HCT116 (cell line): ENCODE results near the gene AHSA1. TPM values are rescaled to one million over a fixed set of nuclear protein-coding genes. Genes with fewer than 3 reads are reported as not detected.

ENCODE experiments used
- ATAC-seq: fragments of 200-7000 bp; cut with Tn5 transposase; 2 replicates; pipeline ENCODE4 v1.9.1; 2020; ENCODE audit warnings: mild to moderate bottlenecking, moderate library complexity
- BruUV-seq: library from RNA; stranded (reverse); fragments of 400-500 nt; replicated peaks from 2 replicates; lab custom pipeline; 2021; lab: Mats Ljungman, UMichigan
- CTCF ChIA-PET: fragments of 300-600 bp; sonication (Branson Sonifier 250); formaldehyde crosslinking; loops from one replicate; lab custom pipeline; 2021; ENCODE audit warnings: antibody characterized with exemption; lab: Charles Lee
- POLR2A ChIA-PET: fragments of 300-600, 350-600 bp; sonication (Branson Sonifier 250); formaldehyde crosslinking; loops from one replicate; lab custom pipeline; 2021; ENCODE audit warnings: antibody characterized with exemption; lab: Charles Lee
- RAD21 ChIA-PET, 2 experiments: fragments of 300-600 bp; sonication (Branson Sonifier 250); formaldehyde crosslinking; loops; one replicate each; lab custom pipeline; 2023; ENCODE audit warnings: low total read pairs in 2 of 2; ENCODE audit not compliant: uncharacterized antibody in 2 of 2, unreplicated experiment in 2 of 2, low non-redundant PET in 1 of 2; lab: Charles Lee
- DNase-seq: peaks from one replicate; pipeline ENCODE4 v3.0.0-alpha.2; 2010; ENCODE audit warnings: low read depth, low spot score
- H2AFZ ChIP-seq: fragments of 200-600 bp; shearing (Covaris generic), sonication (generic); 2 replicates; pipeline ENCODE4 v1.6.1; 2017; ENCODE audit warnings: low read depth, mixed run types, mixed read lengths, antibody characterized with exemption, low read length; ENCODE audit not compliant: poor library complexity, severe bottlenecking
- H3K27ac ChIP-seq: 2 replicates; pipeline ENCODE4 v1.5.1; 2012; ENCODE audit warnings: low read depth, low read length
- H3K27me3 ChIP-seq: fragments of 200-600 bp; sonication (generic); 2 replicates; pipeline ENCODE4 v1.6.1; 2016; ENCODE audit warnings: mixed run types, low read length, mixed read lengths; ENCODE audit not compliant: insufficient read depth
- H3K36me3 ChIP-seq, 2 experiments: fragments of 200-500 bp in 1 of 2; fragments of 200-600 bp in 1 of 2; sonication (Bioruptor generic) in 1 of 2; sonication (generic) in 1 of 2; 2 replicates each; pipeline versions ENCODE4 v1.5.1 to v1.6.1; 2014 to 2016; ENCODE audit warnings: low read length in 2 of 2, inconsistent platforms in 1 of 2, mixed read lengths in 1 of 2, mixed run types in 1 of 2; ENCODE audit not compliant: insufficient read depth in 2 of 2, control insufficient read depth in 1 of 2
- H3K4me1 ChIP-seq, 2 experiments: fragments of 200-600 bp in 1 of 2; sonication (generic) in 1 of 2; 2 replicates each; pipeline versions ENCODE4 v1.5.1 to v1.6.1; 2012 to 2017; ENCODE audit warnings: low read length in 2 of 2, inconsistent platforms in 1 of 2, mild to moderate bottlenecking in 1 of 2, mixed read lengths in 1 of 2, mixed run types in 1 of 2, moderate library complexity in 1 of 2; ENCODE audit not compliant: insufficient read depth in 2 of 2, control insufficient read depth in 1 of 2
- H3K4me2 ChIP-seq: fragments of 200-600 bp; sonication (generic); 2 replicates; pipeline ENCODE4 v1.6.1; 2017; ENCODE audit warnings: mixed run types, low read length, mixed read lengths
- H3K4me3 ChIP-seq, 2 experiments: fragments of 200-600 bp in 1 of 2; sonication (generic) in 1 of 2; replicated peaks in 1 of 2; 2 replicates each; pipeline ENCODE4 v1.5.1; 2011 to 2016; ENCODE audit warnings: low read length in 2 of 2, control low read depth in 1 of 2, low read depth in 1 of 2, mild to moderate bottlenecking in 1 of 2, mixed read lengths in 1 of 2, mixed run types in 1 of 2
- H3K79me2 ChIP-seq: fragments of 200-600 bp; sonication (generic); 2 replicates; pipeline ENCODE4 v1.6.1; 2017; ENCODE audit warnings: mild to moderate bottlenecking, mixed run types, low read length, moderate library complexity, mixed read lengths; ENCODE audit not compliant: insufficient read depth
- H3K9ac ChIP-seq: fragments of 200-600 bp; sonication (generic); 2 replicates; pipeline ENCODE4 v1.6.1; 2016; ENCODE audit warnings: low read length, mixed read lengths
- H3K9me2 ChIP-seq: fragments of 200-600 bp; sonication (generic), shearing (Covaris generic); 2 replicates; pipeline ENCODE4 v1.6.1; 2017; ENCODE audit warnings: mixed run types, mild to moderate bottlenecking, moderate library complexity; ENCODE audit not compliant: insufficient read depth
- H3K9me3 ChIP-seq, 2 experiments: fragments of 200-500 bp in 1 of 2; fragments of 200-600 bp in 1 of 2; sonication (Bioruptor generic) in 1 of 2; sonication (generic) in 1 of 2; 2 replicates each; pipeline ENCODE4 v1.6.1; 2014 to 2017; ENCODE audit warnings: low read length in 2 of 2, mixed read lengths in 2 of 2, inconsistent platforms in 1 of 2, low read depth in 1 of 2, mild to moderate bottlenecking in 1 of 2, mixed run types in 1 of 2, moderate library complexity in 1 of 2; ENCODE audit not compliant: control insufficient read depth in 1 of 2, insufficient read depth in 1 of 2
- H4K20me1 ChIP-seq: fragments of 200-600 bp; sonication (generic), shearing (Covaris generic); 2 replicates; pipeline ENCODE4 v1.6.1; 2017; ENCODE audit warnings: mixed run types, mild to moderate bottlenecking, moderate library complexity; ENCODE audit not compliant: insufficient read depth
- CBX3 ChIP-seq: IDR thresholded peaks from 2 replicates; pipeline ENCODE4 v1.6.1; 2012; ENCODE audit warnings: low read depth
- CEBPB ChIP-seq: IDR thresholded peaks from 2 replicates; pipeline ENCODE4 v1.6.1; 2012; ENCODE audit warnings: low read depth
- EGR1 ChIP-seq: IDR thresholded peaks from 2 replicates; pipeline ENCODE4 v1.6.1; 2012; ENCODE audit warnings: low read depth
- ELF1 ChIP-seq: IDR thresholded peaks from 2 replicates; pipeline ENCODE4 v1.6.1; 2012; ENCODE audit warnings: low read depth, borderline replicate concordance
- EZH2 ChIP-seq: fragments of 200-600 bp; sonication (generic); IDR thresholded peaks from 2 replicates; pipeline ENCODE4 v1.6.1; 2017; ENCODE audit warnings: antibody characterized with exemption, mixed run types
- EZH2phosphoT487 ChIP-seq: fragments of 200-600 bp; IDR thresholded peaks from 2 replicates; pipeline ENCODE4 v1.6.1; 2018; ENCODE audit warnings: antibody characterized with exemption, borderline replicate concordance
- FOSL1 ChIP-seq: IDR thresholded peaks from 2 replicates; pipeline ENCODE4 v1.6.1; 2012; ENCODE audit warnings: low read depth
- JUND ChIP-seq: IDR thresholded peaks from 2 replicates; pipeline ENCODE4 v1.6.1; 2012
- POLR2AphosphoS5 ChIP-seq: IDR thresholded peaks from 2 replicates; pipeline ENCODE4 v1.6.1; 2011; ENCODE audit warnings: mild to moderate bottlenecking, low read depth, low read length, moderate library complexity
- RAD21 ChIP-seq: IDR thresholded peaks from 2 replicates; pipeline ENCODE4 v1.6.1; 2012; ENCODE audit warnings: low read depth, mild to moderate bottlenecking
- SIN3A ChIP-seq: IDR thresholded peaks from 2 replicates; pipeline ENCODE4 v1.6.1; 2012; ENCODE audit warnings: low read depth
- SP1 ChIP-seq: IDR thresholded peaks from 2 replicates; pipeline ENCODE4 v1.6.1; 2012; ENCODE audit warnings: low read depth
- SRF ChIP-seq: IDR thresholded peaks from 2 replicates; pipeline ENCODE4 v1.6.1; 2012; ENCODE audit warnings: low read depth
- TCF7L2 ChIP-seq: IDR thresholded peaks from 2 replicates; pipeline ENCODE4 v1.7.0; 2011; ENCODE audit warnings: borderline replicate concordance, inconsistent platforms; ENCODE audit not compliant: insufficient read depth, insufficient read length; ENCODE audit errors: extremely low read depth
- YY1 ChIP-seq: IDR thresholded peaks from 2 replicates; pipeline ENCODE4 v1.6.1; 2011; ENCODE audit warnings: low read length, low read depth, moderate library complexity, mild to moderate bottlenecking; ENCODE audit not compliant: insufficient replicate concordance; ENCODE audit errors: extremely low read depth
- ZFX ChIP-seq: fragments of 450-650 bp; IDR thresholded peaks from 2 replicates; pipeline ENCODE4 v1.6.1; 2017
- ZNF274 ChIP-seq: fragments of 200-500 bp; sonication (Bioruptor generic); IDR thresholded peaks from 2 replicates; pipeline ENCODE4 v1.6.1; 2014; ENCODE audit warnings: mild to moderate bottlenecking, low read depth, low read length, inconsistent platforms
- intact Hi-C: fragments of 100-400 bp; cut with micrococcal nuclease; formaldehyde crosslinking; loops from 2 replicates; pipeline ENCODE4 v1.10.0; 2022
- total RNA-seq: library from RNA; stranded (reverse); gene quantifications from one replicate; pipeline ENCODE4 v1.2.1, GENCODE V29; 2021; ENCODE audit not compliant: unreplicated experiment
- TF ChIP-seq, protein P1 (sequence below): IDR thresholded peaks from 2 replicates; pipeline ENCODE4 v1.6.1; 2012
- TF ChIP-seq, protein P2 (sequence below): IDR thresholded peaks from 2 replicates; pipeline ENCODE4 v1.6.1; 2012
- TF ChIP-seq, protein P3 (sequence below): IDR thresholded peaks from 2 replicates; pipeline ENCODE4 v1.6.1; 2011; ENCODE audit warnings: mild to moderate bottlenecking, low read length, moderate library complexity; ENCODE audit not compliant: insufficient replicate concordance; ENCODE audit errors: extremely low read depth

AHSA1 gene
- total RNA-seq, 1 experiment from 2014 or later = 222 TPM

DNA sequence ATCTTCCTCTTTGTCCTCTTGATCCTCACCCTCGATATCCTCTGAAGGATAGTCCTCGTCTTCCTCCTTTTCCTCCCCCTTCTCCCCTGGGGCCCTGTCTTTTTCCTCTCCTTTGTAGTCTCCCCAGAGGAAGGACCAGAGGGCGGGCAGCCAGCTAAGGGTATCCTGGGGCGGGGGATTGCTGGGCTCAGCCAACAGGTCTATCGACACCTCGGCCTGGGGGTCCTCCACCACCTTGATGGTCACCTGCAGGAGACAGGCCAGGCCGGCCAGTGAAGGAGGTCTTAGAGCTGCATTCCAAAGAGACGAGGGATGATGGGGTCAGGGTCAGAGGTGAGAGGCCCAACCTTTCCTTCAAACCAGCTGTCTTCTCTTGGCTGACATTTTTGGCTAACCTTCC, 24.5 kb downstream of the AHSA1 start:
- no TSS peak for BruUV-seq
- ATAC-seq (no peak), DNase-seq (no peak)
- Histone ChIP-seq H2AFZ (no peak overlapping the region), H3K27ac (no peak overlapping the region), H3K27me3 (no peaks in the 10 kb centered on the region), H3K9ac (no peak overlapping the region), H3K9me3 (no peaks in the 10 kb centered on the region), H3K79me2 (no peaks in the 10 kb centered on the region), H3K4me1 (no peaks in the 10 kb centered on the region), H4K20me1 (no peaks in the 10 kb centered on the region), H3K36me3 (no peaks in the 10 kb centered on the region), H3K4me2 (no peak overlapping the region), H3K4me3 (no peak overlapping the region), H3K9me2 (no peaks in the 10 kb centered on the region)
- TF ChIP-seq JUND (no peak), SRF (no peak), SP1 (no peak), RAD21 (no peak), CEBPB (no peak), SIN3A (no peak), CBX3 (no peak), YY1 (no peak), EZH2 (no peak), TCF7L2 (no peak), POLR2AphosphoS5 (no peak), EGR1 (no peak), ZNF274 (no peak), ZFX (no peak), ELF1 (no peak), FOSL1 (no peak), EZH2phosphoT487 (no peak)
- TF ChIP-seq, protein P1, sequence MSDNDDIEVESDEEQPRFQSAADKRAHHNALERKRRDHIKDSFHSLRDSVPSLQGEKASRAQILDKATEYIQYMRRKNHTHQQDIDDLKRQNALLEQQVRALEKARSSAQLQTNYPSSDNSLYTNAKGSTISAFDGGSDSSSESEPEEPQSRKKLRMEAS = no peak
- TF ChIP-seq, protein P2, sequence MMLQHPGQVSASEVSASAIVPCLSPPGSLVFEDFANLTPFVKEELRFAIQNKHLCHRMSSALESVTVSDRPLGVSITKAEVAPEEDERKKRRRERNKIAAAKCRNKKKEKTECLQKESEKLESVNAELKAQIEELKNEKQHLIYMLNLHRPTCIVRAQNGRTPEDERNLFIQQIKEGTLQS = no peak
- TF ChIP-seq, protein P3, sequence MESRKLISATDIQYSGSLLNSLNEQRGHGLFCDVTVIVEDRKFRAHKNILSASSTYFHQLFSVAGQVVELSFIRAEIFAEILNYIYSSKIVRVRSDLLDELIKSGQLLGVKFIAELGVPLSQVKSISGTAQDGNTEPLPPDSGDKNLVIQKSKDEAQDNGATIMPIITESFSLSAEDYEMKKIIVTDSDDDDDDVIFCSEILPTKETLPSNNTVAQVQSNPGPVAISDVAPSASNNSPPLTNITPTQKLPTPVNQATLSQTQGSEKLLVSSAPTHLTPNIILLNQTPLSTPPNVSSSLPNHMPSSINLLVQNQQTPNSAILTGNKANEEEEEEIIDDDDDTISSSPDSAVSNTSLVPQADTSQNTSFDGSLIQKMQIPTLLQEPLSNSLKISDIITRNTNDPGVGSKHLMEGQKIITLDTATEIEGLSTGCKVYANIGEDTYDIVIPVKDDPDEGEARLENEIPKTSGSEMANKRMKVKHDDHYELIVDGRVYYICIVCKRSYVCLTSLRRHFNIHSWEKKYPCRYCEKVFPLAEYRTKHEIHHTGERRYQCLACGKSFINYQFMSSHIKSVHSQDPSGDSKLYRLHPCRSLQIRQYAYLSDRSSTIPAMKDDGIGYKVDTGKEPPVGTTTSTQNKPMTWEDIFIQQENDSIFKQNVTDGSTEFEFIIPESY = no peak
- intact Hi-C loops = no loop called here
- POLR2A ChIA-PET = no interaction called here
- RAD21 ChIA-PET = no interaction called here
- CTCF ChIA-PET = no interaction called here
